NB4 (cell line): ENCODE measurements around the gene ARHGAP25.

ENCODE experiments used
- MYC ChIP-seq: IDR thresholded peaks from 2 replicates; pipeline ENCODE4 v1.6.1; 2011; ENCODE audit warnings: low read depth, low read length
- POLR2A ChIP-seq: IDR thresholded peaks from 2 replicates; pipeline ENCODE4 v1.6.1; 2011; ENCODE audit warnings: mild to moderate bottlenecking; ENCODE audit not compliant: insufficient read length; ENCODE audit errors: extremely low read depth
- TF ChIP-seq, protein P1 (sequence below): IDR thresholded peaks from one replicate; pipeline ENCODE4 v1.5.1; 2012; ENCODE audit warnings: low read depth, low read length
- TF ChIP-seq, protein P2 (sequence below): IDR thresholded peaks from 2 replicates; pipeline ENCODE4 v1.6.1; 2011; ENCODE audit warnings: low read depth, low read length

DNA sequence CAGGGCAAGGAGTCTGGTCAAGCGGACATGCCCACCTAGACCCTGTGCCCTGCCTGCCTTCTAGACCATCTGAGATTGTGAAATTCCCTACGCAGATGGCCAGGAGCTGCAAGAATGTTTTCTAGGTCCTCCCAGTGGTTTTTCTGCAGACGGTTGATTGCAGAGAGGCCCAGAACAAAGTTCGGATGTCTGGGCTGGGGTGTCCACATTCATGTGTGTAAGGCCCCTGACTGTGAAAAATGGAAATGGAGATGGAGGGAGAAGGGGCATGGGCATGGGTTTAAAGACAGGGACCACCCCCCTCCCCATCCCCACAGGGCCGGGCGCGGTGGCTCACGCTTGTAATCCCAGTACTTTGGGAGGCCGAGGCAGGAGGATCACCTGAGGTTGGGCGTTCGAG, 11.8 kb downstream of the ARHGAP25 start:
- TF ChIP-seq, protein P1, sequence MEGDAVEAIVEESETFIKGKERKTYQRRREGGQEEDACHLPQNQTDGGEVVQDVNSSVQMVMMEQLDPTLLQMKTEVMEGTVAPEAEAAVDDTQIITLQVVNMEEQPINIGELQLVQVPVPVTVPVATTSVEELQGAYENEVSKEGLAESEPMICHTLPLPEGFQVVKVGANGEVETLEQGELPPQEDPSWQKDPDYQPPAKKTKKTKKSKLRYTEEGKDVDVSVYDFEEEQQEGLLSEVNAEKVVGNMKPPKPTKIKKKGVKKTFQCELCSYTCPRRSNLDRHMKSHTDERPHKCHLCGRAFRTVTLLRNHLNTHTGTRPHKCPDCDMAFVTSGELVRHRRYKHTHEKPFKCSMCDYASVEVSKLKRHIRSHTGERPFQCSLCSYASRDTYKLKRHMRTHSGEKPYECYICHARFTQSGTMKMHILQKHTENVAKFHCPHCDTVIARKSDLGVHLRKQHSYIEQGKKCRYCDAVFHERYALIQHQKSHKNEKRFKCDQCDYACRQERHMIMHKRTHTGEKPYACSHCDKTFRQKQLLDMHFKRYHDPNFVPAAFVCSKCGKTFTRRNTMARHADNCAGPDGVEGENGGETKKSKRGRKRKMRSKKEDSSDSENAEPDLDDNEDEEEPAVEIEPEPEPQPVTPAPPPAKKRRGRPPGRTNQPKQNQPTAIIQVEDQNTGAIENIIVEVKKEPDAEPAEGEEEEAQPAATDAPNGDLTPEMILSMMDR = no peak
- TF ChIP-seq, protein P2, sequence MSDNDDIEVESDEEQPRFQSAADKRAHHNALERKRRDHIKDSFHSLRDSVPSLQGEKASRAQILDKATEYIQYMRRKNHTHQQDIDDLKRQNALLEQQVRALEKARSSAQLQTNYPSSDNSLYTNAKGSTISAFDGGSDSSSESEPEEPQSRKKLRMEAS = no peak
- TF ChIP-seq POLR2A = no peak
- TF ChIP-seq MYC = no peak
